Neuron (in vitro differentiated cells): ENCODE measurements around the gene CTPS1.

Source experiments
- H2AFZ ChIP-seq: one replicate; pipeline ENCODE4 v1.6.1; 2013; ENCODE audit warnings: low read depth, mild to moderate bottlenecking, inconsistent platforms, low read length, moderate library complexity
- H3K27me3 ChIP-seq: one replicate; pipeline ENCODE4 v1.6.1; 2013; ENCODE audit warnings: low read length; ENCODE audit not compliant: insufficient read depth
- H3K36me3 ChIP-seq: one replicate; pipeline ENCODE4 v1.6.1; 2013; ENCODE audit warnings: low read length; ENCODE audit not compliant: insufficient read depth
- H3K4me1 ChIP-seq: one replicate; pipeline ENCODE4 v1.6.1; 2013; ENCODE audit warnings: low read length; ENCODE audit not compliant: insufficient read depth
- H3K4me3 ChIP-seq: 2 replicates; pipeline ENCODE4 v1.5.1; 2013; ENCODE audit warnings: mild to moderate bottlenecking, low read length, moderate library complexity
- H3K9me3 ChIP-seq: one replicate; pipeline ENCODE4 v1.6.1; 2013; ENCODE audit warnings: low read length

CTPS1 gene, protein sequence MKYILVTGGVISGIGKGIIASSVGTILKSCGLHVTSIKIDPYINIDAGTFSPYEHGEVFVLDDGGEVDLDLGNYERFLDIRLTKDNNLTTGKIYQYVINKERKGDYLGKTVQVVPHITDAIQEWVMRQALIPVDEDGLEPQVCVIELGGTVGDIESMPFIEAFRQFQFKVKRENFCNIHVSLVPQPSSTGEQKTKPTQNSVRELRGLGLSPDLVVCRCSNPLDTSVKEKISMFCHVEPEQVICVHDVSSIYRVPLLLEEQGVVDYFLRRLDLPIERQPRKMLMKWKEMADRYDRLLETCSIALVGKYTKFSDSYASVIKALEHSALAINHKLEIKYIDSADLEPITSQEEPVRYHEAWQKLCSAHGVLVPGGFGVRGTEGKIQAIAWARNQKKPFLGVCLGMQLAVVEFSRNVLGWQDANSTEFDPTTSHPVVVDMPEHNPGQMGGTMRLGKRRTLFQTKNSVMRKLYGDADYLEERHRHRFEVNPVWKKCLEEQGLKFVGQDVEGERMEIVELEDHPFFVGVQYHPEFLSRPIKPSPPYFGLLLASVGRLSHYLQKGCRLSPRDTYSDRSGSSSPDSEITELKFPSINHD

DNA sequence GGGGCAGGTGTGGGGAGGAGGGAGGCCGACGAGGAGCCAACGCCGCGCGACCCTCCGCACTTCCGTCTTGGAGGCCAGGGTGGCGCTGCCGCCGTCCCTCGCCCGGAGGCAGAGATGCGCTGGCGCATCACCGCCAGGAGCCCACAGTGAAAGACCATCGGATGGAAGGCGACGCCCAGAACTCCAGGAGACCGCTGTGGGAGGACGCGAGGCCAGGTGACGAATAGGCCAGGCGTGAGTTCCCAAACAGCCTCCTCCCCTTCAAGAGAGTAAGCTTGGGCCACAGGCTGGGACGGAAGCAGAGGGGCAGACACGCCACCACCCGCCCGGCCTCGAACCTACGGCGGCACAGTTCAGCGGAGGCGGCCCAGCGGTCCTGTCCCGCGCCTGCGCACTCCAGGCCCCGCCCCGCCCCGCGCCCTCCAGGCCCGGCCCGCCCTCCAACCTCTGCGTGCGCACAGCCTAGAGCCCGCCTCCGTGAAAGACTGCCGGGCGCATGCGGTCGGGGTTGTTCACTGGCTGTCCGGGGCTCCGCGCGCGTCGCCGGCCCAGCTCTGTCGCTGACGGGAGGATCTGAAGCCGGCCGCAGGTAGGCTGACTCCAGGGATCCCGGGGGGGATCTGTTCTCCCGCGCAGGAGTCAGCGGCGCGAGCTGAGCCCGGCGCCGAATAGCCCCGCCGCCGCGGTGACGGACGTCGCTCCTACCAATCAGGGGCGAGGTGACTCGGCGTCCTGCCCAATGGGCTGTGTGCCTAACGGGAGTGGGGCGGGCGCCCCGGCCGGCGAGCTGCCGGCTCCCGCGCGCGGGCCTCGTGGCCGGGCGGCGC lies at the start of gene CTPS1:
TSS of gene CTPS1 (plus strand) at position 456 of the 827 bp plus-strand sequence. CDS start 3,595 bp downstream, outside the sequence.
- Histone ChIP-seq H3K4me1 (peaks cover 15% of the 10 kb centered on the region), H3K27me3 (no peaks in the 10 kb centered on the region), H3K9me3 (no peaks in the 10 kb centered on the region), H2AFZ (peak within 1 kb of the TSS; percentile 60), H3K4me3 (peak within 1 kb of the TSS; percentile 88), H3K36me3 (peaks cover 20% of the 10 kb centered on the region)

GRCh38 chr1:40930174-40930964 lies 49.1 kb upstream of the CTPS1 start:
- H3K27me3 ChIP-seq = no peaks in the 10 kb centered on the region
- H3K9me3 ChIP-seq = no peaks in the 10 kb centered on the region
- H3K4me1 ChIP-seq = no peaks in the 10 kb centered on the region
- H3K36me3 ChIP-seq = no peaks in the 10 kb centered on the region
- no peak overlapping the region for H2AFZ ChIP-seq
- H3K4me3 ChIP-seq = no peak overlapping the region

GRCh38 chr1:40931601-40932000 lies 47.9 kb upstream of the CTPS1 start:
- Histone ChIP-seq H3K4me3 (no peak overlapping the region), H3K36me3 (no peaks in the 10 kb centered on the region), H3K4me1 (no peaks in the 10 kb centered on the region), H3K27me3 (no peaks in the 10 kb centered on the region), H2AFZ (no peak overlapping the region), H3K9me3 (no peaks in the 10 kb centered on the region)

DNA sequence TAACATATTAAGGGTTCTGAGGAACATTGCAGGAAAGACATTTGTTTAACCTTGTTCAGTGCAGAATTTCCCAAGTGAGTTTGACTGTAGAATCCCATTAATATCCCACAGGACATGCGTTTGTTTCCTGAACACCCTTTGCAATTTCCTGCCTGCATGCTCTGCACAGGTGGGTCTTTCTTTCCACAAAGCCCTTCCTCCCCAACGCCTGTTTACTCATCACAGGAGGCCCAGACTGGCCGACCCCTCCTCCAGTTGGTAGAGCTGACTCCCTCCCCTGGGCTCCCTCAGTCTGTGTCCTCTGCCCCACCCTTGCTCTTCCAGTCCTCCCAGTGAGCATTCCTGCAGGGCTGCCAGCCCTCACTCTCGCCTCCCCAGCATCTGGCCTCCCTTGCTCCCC lies 47.5 kb upstream of the CTPS1 start:
- H3K27me3 ChIP-seq = no peaks in the 10 kb centered on the region
- H3K4me3 ChIP-seq = no peak overlapping the region
- no peaks in the 10 kb centered on the region for H3K36me3 ChIP-seq
- H3K9me3 ChIP-seq = no peaks in the 10 kb centered on the region
- H3K4me1 ChIP-seq = no peaks in the 10 kb centered on the region
- no peak overlapping the region for H2AFZ ChIP-seq

- H3K36me3 ChIP-seq = no peaks in the 10 kb centered on the region
- H3K27me3 ChIP-seq = no peaks in the 10 kb centered on the region
- no peaks in the 10 kb centered on the region for H3K9me3 ChIP-seq
- H3K4me1 ChIP-seq = no peaks in the 10 kb centered on the region
- no peak overlapping the region for H2AFZ ChIP-seq
- H3K4me3 ChIP-seq = no peak overlapping the region
Measured at GRCh38 chr1:40936931-40937339, 42.6 kb upstream of the CTPS1 start.

- H3K36me3 ChIP-seq = no peaks in the 10 kb centered on the region
Measured at GRCh38 chr1:40938393-40938792, 41.1 kb upstream of the CTPS1 start.

DNA sequence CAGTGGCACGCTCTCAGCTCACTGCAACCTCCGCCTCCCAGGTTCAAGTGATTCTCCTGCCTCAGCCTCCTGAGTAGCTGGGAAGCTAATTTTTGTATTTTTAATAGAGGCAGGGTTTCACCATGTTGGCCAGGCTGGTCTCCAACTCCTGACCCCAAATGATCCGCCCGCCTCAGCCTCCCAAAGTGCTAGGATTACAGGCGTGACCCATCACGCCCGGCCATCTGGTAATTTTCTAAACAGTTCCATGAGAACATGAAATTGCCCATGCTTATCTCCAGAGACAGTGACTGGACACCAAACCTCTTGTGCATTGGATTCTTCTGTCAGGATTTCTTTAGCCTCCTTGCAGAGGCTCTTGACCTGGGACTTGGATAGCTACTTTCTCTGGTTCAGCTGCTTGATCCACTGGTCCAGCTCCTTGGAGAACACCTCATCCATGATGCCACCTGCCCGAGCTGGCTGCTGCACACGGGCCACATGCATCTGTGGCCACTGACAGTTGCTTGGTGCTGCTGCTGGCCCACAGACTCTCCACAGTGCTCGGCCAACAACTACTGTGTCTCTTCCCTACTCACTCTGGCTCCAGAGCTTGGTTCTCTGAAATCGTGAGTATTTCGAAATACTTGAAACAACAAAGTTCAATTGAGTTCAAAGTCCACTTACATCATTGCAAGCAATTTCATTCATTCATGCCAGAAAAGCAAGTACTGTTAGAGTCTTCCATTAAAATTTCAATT lies 40.0 kb upstream of the CTPS1 start:
- H3K9me3 ChIP-seq = no peaks in the 10 kb centered on the region
- H3K4me1 ChIP-seq = no peaks in the 10 kb centered on the region
- no peak overlapping the region for H3K4me3 ChIP-seq
- H3K27me3 ChIP-seq = no peaks in the 10 kb centered on the region
- H3K36me3 ChIP-seq = no peaks in the 10 kb centered on the region
- no peak overlapping the region for H2AFZ ChIP-seq

More at GRCh38 chr1:40938393-40938792, 41.1 kb upstream of the CTPS1 start:
- Histone ChIP-seq H3K27me3 (no peaks in the 10 kb centered on the region), H2AFZ (no peak overlapping the region), H3K4me1 (no peaks in the 10 kb centered on the region), H3K9me3 (no peaks in the 10 kb centered on the region), H3K4me3 (no peak overlapping the region)

- Histone ChIP-seq H3K4me3 (no peak overlapping the region), H3K4me1 (no peaks in the 10 kb centered on the region), H3K9me3 (no peaks in the 10 kb centered on the region), H3K27me3 (no peaks in the 10 kb centered on the region), H2AFZ (no peak overlapping the region), H3K36me3 (no peaks in the 10 kb centered on the region)
Measured at GRCh38 chr1:40944326-40944725, 35.2 kb upstream of the CTPS1 start.

DNA sequence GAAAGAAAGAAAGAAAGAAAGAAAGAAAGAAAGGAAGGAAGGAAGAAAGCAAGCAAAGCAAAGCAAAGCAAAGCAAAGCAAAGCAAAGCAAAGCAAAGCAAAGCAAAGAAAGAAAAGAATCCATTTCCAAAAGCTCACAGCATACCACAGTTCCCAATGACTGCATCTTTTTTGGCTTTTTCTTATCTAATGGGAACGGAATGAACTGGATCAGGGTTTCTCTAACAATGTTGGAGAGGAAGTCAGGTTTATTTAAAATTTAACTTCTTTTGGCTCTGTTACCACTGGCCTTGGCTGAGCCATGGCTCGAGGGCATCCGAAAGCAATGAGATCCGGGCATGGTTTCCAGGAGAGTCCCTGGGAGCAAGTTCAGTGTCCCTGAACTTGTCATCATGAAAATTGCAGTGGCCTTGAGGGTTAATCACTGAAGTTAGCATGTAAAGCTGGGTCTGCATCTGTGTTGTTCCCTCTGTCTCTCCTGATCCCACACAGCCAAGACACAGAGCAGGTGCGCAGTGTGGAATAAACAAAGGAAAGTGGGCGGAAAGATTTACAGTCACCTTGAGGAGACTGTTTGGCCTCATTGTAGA lies 34.6 kb upstream of the CTPS1 start:
- Histone ChIP-seq H3K9me3 (no peaks in the 10 kb centered on the region), H3K36me3 (no peaks in the 10 kb centered on the region), H3K4me1 (no peaks in the 10 kb centered on the region), H2AFZ (no peak overlapping the region), H3K27me3 (no peaks in the 10 kb centered on the region), H3K4me3 (no peak overlapping the region)

- H3K4me3 ChIP-seq = no peak overlapping the region
- H3K4me1 ChIP-seq = no peaks in the 10 kb centered on the region
- H3K9me3 ChIP-seq = no peaks in the 10 kb centered on the region
- no peaks in the 10 kb centered on the region for H3K27me3 ChIP-seq
- no peak overlapping the region for H2AFZ ChIP-seq
- no peaks in the 10 kb centered on the region for H3K36me3 ChIP-seq
Measured at GRCh38 chr1:40945491-40945973, 34.0 kb upstream of the CTPS1 start.

DNA sequence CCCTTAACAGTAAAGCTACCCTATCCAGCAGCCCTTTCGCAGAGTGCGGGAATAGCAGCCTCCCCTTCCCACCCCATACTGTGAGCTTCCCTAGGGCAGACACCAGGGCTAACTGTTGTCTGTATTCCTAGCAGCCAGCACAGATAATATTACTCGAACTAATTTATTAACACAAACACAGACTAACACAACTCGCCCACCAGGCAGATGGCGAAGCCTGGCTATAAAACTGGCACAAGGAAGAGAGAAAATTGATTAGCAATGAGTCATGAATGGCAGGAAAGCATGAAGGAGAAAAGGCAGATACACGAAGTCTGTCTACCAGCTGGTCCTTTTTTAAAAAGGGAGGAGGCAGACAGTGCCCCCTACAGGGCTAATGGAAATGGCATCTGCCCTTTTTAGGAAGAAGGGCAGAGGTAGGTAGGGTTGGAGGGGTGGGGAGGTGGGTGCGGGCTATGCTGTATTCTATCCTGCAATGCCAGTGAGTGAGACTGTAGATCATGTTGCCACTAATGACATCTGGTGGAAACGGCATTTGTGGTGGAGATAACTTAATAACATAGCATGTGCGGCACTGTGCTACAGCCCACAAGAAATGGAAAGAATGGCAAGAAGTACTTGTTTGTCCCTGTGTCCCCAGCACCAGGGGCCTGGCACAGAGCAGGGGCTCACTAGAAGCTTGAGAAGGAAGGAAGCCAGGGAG lies 30.6 kb upstream of the CTPS1 start:
- H3K36me3 ChIP-seq = no peaks in the 10 kb centered on the region
- H3K27me3 ChIP-seq = no peaks in the 10 kb centered on the region
- no peaks in the 10 kb centered on the region for H3K9me3 ChIP-seq
- H2AFZ ChIP-seq = no peak overlapping the region
- H3K4me1 ChIP-seq = no peaks in the 10 kb centered on the region
- H3K4me3 ChIP-seq = no peak overlapping the region
